Stimulated activated CD8-positive, alpha-beta memory T cell treated with anti-CD3 and anti-CD28 coated beads, Interleukin-12 subunit alpha, Interleukin-12 subunit beta, amount 100 ng/mL, for 24 hours (primary cell): Measurements from ENCODE around the gene TNN.
A peak's percentile ranks its signal among the peaks of the same experiment; 100 is the strongest.
"Not testable (repeated sequence)": the region's sequence is repeated elsewhere in the genome, so short reads cannot be mapped to it uniquely, and the experiment has no call there.

ENCODE experiments used
- DNase-seq: peaks from one replicate; pipeline ENCODE4 v3.0.0-alpha.2; 2020; ENCODE audit errors: extremely low read depth

Gene TNN, protein sequence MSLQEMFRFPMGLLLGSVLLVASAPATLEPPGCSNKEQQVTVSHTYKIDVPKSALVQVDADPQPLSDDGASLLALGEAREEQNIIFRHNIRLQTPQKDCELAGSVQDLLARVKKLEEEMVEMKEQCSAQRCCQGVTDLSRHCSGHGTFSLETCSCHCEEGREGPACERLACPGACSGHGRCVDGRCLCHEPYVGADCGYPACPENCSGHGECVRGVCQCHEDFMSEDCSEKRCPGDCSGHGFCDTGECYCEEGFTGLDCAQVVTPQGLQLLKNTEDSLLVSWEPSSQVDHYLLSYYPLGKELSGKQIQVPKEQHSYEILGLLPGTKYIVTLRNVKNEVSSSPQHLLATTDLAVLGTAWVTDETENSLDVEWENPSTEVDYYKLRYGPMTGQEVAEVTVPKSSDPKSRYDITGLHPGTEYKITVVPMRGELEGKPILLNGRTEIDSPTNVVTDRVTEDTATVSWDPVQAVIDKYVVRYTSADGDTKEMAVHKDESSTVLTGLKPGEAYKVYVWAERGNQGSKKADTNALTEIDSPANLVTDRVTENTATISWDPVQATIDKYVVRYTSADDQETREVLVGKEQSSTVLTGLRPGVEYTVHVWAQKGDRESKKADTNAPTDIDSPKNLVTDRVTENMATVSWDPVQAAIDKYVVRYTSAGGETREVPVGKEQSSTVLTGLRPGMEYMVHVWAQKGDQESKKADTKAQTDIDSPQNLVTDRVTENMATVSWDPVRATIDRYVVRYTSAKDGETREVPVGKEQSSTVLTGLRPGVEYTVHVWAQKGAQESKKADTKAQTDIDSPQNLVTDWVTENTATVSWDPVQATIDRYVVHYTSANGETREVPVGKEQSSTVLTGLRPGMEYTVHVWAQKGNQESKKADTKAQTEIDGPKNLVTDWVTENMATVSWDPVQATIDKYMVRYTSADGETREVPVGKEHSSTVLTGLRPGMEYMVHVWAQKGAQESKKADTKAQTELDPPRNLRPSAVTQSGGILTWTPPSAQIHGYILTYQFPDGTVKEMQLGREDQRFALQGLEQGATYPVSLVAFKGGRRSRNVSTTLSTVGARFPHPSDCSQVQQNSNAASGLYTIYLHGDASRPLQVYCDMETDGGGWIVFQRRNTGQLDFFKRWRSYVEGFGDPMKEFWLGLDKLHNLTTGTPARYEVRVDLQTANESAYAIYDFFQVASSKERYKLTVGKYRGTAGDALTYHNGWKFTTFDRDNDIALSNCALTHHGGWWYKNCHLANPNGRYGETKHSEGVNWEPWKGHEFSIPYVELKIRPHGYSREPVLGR (N-terminal part only)

DNA sequence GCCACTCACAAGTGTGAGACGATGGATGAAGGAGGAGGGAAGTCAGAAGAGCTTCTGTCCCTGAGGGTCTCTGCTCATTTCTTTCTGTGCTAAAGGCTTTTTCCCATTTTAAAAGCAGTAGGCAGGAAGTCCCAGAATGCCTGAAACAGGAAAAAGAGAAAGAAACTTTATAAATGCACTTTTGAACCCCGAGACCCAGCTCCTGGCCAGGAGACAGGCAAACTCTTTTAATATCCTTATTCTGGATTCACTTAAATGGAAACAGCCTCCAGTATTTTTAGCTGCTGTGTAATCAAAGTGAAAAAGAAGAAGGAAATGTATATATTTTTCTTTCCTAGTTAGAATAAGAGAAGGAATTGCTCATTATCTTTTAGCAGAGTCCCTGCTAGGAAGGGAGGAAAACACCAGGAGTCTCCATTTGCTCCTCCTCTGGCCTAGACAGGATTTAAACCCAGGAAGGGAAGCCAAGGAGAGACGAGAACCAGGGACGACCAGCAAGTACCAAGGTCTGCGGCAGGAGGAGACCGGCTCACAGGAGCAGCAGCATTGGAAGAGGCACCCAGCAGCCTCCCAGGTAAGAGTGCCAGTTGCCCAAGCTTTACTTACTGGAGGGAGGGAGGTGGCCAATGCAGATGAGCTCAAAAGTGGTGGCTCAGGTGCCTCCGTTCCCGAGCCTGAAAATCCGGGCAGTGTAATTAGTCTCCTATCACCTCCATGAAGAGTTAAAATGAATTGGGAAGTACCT, at the start of gene TNN:
TNN (plus strand) TSS at position 472 of the 745 bp plus-strand sequence. CDS start 9,586 bp downstream, outside the sequence.
- DNase-seq, result no peak

DNA sequence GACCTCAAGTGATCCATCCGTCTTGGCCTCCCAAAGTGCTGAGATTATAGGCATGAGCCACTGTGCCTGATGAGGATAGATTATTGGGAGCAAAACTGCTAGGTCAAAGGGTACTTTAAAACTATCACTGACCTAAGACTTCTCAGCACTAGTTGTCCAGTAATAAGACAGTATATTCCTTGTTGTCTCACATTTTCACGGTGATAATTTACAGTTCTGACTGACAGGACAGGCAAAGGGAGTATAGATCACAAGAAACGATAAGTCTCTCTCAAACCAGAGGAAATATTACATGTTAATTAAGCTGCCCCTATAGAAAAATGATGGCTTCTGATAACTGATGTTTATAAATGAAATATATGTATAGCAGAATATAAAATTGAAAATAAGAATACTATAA, 48.1 kb upstream of the TNN start:
- no peak for DNase-seq

DNA sequence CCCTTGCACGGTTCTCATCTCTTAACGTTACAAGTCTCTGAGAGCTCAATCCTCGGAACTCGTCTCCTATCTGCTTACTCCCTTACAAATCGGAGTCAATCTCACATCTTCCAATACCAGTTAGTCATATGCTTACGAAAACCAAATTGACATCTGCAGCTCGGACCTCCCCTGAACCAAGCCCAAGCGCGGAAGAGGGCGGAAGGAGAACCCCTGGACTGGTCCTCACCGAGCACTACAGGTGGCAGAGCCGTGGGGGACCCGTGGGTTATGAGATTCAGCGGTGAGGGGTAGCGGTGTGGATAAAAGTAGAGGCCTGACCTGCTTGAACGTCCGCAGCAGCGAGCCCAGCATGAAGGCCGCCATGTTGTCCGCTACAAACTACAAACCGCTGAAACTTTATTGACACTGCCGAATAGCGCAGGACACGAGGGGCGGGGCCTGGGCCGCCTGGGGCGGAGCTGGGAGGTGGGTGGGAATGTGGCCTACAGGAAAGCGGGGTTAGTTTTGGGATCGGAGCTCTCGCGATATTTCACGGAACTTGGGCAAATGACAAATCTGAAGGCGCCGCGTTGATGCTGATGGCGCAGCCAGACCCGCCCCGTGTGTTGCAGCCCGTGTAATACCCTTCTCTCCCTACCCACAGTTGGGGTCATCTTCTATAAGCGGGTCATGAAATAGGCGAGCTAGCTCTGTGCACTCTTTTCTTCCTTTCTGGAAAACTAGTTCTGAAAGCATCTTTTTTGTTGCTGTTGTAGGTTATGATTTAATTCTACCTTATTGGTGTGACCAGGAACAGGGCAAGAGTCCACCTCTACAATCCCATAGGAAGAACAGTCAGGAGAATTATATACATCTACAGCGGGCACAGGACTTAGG, 44.4 kb upstream of the TNN start, which contains the start of gene MRPS14:
MRPS14 (minus strand) TSS at position 383 of the 879 bp plus-strand sequence; CDS start at position 366, 17 bp downstream.
- DNase-seq, result peak; percentile 94

DNA sequence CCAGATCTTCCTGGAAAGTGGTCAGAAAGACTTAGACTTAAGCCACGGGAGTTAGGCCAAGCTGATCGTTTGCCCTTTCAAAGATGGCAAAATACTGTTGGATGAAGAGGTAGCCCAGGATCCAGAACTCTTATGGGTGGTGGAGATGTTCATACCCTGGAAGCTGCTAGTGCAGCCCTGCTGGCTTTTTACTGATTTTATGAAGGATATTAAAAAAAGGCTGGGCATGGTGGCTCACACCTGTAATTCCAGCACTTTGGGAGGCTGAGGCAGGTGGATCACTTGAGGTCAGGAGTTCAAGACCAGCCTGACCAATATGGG, 43.8 kb upstream of the TNN start:
- DNase-seq, result not testable (repeated sequence)

DNA sequence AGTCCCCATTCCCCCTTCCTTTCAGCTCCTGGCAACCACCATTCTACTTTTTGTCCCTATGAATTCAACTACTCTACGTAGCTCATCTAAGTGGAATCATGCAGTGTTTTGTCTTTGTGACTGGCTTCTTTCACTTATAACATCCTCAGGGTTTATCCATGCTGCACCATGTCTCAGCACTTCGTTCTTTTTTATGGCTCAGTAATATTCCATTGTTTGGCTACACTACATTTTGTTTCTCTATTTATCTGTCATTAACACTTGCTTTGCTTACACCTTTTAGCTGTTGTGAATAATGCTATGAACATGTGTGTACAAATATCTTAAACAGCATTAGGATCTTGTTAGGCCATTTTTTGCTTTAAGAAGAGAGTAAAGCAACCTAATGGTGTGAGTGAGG, 42.9 kb upstream of the TNN start:
- DNase-seq, result no peak

DNA sequence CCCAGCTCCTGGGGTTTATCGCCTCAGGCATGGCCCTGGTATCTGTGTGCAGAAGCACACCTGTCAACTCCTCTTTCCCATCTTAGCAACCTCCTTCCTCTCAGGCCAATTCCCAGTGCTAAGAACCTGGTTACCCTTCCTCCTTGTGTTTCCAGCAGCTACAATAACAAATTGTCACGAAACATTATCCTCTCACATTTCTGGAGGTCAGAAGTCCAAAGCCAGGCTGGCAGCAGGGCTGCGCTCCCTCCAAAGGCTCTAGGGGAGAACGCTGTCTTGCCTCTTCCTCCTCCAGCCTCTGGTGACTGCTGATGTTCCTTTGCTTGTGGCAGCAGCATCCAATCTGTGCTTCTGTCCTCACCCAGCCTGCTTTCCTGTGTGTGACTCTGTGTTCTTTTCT, 33.7 kb upstream of the TNN start:
- DNase-seq, result no peak

DNA sequence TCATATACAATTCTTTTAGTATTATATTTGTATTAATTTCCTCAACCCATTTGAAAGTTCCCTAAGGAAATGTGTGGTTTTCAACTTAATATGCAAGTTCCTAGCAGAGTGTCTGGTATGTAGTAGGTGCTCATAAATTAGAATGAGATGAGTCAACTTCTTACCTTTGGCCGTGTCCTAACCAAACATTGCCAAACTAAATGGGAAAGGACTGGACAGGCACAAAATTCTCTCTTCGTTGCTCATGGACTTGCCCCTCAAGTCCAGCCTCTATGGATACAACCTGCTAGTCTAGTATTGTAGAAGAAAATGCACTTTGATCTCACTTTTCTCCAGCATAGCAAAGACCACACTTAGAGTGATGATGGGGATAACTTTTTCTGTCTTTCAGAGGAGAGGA, 32.9 kb upstream of the TNN start:
- DNase-seq, result no peak

DNA sequence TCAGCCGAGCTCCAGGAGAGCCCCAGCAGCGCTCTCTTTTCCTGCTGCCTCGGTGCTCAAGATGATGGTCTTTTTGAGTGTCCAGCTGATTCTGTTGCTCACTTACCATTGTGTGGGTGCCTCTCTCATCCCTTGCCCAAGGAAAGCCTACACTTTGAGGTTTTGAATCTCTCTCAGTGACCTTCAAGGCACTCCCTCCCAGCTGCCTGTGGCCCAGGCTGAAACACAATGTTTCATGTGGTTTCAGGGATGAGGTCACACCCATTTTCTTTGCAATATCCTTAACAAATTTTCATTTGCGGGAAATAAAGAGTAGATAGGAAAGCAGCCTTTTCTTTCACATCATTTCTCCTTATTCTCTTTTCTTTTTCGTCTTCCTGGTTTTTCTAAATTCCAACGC, 31.8 kb upstream of the TNN start:
- no peak for DNase-seq

DNA sequence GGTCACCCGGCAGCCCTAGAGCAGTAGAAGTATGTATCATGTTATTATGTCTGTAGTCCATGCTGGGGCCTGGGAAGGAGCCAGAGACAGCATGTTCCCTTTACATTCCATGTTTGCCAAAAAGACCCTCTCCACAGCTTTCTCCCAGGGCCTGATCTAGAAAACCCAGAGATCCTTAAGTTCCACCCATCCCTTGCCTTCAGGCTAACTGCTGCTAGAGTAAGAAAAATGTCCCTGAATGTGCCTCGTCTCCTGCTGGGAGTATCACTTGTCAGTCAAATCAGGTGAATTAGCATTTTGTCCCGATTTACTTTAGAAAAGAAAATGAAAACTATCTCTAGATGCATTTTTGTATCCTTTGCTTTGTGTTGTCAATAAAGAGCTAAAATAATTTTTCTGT, 31.2 kb upstream of the TNN start:
- DNase-seq, result no peak

DNA sequence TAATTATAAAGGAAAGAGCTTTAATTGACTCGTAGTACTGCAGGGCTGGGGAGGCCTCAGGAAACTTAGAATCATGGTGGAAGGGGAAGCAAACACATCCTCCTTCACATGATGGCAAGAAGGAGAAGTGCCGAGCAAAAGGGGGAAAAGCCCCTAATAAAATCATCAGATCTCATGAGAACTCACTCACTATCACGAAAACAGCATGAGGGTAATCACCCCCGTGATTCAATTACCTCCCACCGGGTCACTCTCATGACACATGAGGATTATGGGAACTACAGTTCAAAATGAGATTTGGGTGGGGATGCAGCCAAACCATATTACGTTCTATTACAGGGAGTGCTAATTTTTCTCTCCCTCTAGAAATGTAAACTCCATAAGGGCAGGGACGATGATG, 30.2 kb upstream of the TNN start:
- no peak for DNase-seq

DNA sequence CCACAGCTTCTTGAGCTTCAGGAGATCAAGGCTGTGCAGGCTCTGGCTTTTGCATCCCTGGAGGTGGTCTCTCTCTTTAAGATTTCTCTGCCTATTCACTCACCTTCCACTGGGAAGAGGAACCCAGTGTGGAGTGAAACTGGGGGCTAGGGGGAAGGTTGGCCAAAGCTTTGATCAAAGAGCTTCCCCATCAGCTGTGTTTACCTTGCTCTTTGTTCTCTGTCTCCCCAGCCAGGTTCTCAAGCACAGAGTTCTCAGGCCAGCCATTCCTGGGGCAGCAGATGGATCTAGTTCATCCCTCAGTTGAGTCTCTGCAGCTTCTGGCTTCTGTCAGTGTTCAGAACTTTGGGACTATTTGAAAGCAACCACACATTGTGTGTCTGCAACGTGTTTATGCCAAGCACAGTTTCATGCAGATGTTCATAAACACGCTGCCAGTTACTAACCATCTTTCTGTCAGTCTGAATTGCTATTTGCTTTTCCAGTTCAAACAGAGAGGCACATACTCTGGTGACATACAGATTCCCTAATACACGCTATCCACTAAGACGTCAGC, 27.2 kb upstream of the TNN start:
- no peak for DNase-seq

DNA sequence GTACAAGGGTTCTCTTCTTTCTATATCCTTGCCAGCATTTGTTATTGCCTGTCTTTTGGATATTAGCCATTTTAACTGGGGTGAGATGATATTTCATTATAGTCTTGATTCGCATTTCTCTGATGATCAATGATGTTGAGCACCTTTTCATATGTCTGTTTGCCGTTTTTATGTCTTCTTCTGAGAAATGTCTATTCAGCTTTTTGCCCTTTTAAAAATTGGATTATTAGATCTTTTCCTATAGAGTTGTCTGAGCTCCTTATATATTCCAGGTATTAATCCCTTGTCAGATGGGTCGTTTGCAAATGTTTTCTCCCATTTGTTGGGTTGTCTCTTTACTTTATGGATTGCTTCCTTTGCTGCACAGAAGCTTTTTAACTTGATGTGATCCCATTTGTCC, 25.0 kb upstream of the TNN start:
- no peak for DNase-seq

DNA sequence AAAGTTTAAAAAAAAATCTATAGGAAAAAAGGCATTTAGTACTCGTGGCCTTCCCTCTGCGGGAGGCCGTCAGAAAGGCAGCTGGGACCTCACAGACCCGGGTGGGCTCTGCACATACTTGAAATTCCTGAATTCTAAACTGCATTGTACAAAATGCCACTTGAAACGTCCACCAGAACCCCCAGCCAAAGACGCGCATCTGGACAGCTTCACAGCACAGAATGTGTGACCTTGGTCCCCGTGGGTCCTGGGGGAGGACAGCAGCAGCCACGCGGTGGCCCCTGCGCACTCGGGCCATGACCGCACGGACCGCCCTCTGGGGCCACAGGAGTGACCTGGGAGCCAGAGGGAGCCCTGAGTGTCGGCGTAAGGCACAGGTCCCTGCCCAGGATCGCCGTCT, 23.8 kb upstream of the TNN start:
- DNase-seq, result no peak

DNA sequence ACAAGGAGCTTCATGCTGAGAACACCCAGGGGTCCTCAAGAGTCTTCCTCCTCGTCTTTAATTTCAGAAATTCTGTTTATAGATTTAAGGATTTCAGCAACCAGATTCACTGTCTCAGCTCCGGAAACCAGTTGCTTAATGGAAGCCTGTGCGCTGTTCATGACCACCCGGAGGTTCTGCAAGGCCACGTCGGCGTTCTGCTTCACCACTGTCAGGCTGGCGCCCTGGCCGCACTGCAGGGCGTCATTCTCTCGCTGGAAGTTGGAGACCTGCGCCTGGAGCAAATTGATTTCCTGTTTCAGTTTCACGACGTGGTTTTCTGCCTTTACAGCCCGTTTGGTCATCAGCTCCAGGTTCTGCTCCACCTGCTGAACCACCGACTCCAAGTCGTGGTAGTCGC, 23.0 kb upstream of the TNN start:
- not testable (repeated sequence) for DNase-seq

DNA sequence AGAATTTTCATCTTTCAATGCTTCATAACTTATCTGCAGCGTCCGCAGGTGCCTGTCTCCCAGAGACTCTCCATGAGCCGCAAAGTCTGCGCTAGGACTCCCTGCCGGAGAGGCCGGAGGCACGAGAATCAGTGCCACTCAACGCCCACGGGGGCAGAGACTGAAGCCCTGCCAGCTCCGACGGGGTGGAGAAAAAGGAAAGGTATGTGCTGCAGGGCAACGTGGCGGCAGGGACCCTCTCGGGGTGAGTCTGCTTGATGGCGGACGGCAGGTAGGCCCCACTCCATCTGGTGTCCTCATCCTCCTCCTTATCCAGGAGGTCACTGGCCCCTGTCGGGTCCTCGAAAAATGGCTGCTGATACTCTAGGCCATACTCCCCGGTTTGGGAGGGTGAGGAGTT, 22.5 kb upstream of the TNN start:
- DNase-seq, result no peak

DNA sequence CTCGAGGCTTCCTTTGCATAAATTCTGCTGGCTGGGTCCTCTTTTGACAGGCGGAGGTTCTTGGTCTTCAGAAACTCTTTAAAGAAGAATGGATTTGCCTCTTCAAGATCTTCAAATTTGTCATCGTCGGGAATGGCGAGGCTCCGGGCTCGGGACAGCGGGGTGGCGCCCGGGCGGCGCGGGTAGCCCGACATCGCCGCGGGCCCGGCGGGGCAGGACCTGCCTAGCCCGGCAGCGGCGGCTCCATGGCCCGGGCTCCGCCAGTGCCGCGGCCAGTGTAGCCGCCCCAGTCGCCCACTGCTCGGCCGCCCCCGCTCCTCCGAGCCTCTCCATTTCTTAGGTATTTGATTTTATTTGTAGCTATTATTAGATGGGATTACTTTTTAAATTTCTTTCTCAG, 22.1 kb upstream of the TNN start:
- DNase-seq, result no peak

DNA sequence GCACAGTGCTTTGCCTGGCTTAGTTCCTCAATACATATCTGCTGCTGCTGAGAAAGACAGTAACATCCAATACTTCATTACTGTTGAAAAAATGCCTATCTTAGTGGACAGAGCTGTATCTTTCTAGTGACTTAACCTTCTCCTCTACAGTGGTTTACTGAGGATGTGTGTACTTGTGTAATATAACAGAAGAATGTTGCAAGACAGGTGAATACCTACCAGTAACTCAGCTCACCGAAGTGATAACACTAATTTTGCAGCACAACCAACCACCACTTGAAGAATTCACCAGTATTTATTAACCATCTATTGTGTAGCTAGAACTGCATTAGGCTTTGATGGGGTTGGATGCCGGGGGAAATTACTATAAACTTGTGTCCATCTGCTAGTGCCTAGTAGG, 16.6 kb upstream of the TNN start:
- no peak for DNase-seq

DNA sequence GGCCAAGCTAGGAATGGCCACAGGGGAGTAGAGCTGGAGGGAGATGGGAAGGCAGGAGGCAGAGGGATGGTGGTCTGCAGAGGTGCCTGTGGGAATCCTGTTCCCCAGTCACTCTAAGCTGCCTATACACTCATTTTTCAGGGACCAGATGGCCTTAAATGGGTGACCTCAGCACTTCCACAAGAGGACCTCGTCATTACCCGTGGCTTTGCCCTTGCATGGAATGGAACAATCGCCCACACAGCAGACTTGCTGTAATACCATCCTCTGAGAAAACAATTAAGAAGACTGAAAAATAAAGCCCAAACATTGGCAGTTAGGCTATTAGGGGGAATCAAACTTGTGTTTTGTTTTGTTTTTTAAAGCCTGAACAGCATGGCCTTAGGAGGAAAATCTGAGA, 12.9 kb upstream of the TNN start:
- no peak for DNase-seq

DNA sequence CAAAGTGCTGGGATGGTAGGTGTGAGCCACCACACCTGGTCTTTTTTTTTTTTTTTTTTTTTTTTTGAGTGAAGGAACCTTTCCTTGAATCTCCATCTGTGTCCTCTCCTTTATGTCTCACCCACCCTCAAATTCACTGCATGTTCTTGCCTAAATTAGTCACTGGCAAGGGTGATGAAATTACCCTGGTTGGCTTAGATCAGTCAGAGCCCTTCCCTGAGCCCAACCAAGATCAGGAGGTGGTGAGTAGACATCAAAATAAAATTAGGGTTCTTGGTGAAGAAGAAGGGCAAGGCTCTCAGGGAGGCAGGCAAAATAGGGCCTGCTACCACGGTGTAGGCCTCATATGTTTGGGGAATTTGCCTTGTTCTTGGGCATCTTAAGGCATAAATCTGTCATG, 5.3 kb upstream of the TNN start:
- DNase-seq, result no peak

DNA sequence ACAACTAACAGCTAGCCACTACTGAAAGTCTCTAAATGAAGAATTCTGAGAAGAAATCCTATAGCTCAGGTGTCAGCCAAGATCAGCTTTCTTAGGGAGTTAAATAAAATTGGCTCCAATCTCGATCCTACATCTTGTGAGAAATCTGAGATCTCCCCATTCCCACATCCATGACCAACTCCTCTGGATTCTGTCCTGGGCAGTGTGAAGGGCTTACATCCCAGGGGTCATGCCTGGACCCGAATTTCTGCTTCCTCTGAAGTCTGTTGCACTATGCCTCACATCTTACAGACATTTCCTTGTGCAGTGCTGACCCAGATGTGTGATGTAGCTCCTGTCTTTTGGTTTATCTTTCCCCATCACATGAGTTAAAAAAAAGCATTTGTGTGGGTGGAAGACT, 4.8 kb upstream of the TNN start:
- DNase-seq, result no peak
